Right lobe of liver (tissue), 4 donors: ENCODE data around the gene LRRC8D.

ENCODE experiments used
- CTCF ChIP-seq, 4 donors: fragments of 200-600 bp in 3 of 4; fragments of 450-650 bp in 1 of 4; IDR thresholded peaks; one replicate each; pipeline versions ENCODE4 v1.5.1 to v1.8.0; 2016 to 2022; ENCODE audit warnings: antibody characterized with exemption in 4 of 4, mild to moderate bottlenecking in 2 of 4
- POLR2A ChIP-seq: fragments of 450-650 bp; IDR thresholded peaks from one replicate; pipeline ENCODE4 v1.6.1; 2017; ENCODE audit warnings: antibody characterized with exemption, mild to moderate bottlenecking
- donor health status: DM: no; HTN: no; CAD: no.
- donor health status: DM: no; HTN: no; CAD: no.
- donor health status: DM: no; HTN: yes; CAD: no.

DNA sequence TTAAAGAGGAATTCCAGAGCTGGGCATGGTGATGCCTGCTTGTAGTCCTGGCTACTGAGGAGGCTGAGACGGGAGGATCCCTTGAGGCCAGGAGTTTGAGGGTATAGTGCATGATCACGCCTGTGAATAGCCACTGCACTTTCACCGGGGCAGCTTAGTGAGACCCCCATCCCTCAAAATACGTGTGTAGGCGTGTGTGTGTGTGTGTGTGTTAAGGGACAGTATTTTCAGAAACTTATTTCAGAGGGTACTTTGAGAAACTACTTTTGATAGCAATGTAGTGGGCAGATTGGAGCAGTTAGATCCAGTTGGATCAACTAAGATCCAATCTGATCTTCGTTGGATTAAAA lies 62.2 kb downstream of the LRRC8D start:
- TF ChIP-seq CTCF (IDR thresholded peaks at IDR 0.05): no peak
- no peak for TF ChIP-seq POLR2A
